Activated naive CD8-positive, alpha-beta T cell treated with anti-CD3 and anti-CD28 coated beads, Interleukin-2, amount 50 U/mL, for 24 hours (primary cell): ENCODE measurements around the gene DRAXIN.

ENCODE experiments used
- ATAC-seq: fragments of 150-1000 bp; cut with Tn5 transposase; one replicate; pipeline ENCODE4 v1.10.0; 2021
- DNase-seq: peaks from one replicate; pipeline ENCODE4 v3.0.0; 2021
- H3K27ac Mint-ChIP-seq: one replicate; pipeline ENCODE4 v1.8.0; 2021; ENCODE audit warnings: mild to moderate bottlenecking, mixed read lengths
- H3K27me3 Mint-ChIP-seq: one replicate; pipeline ENCODE4 v1.8.0; 2021; ENCODE audit warnings: mixed read lengths
- H3K36me3 Mint-ChIP-seq: one replicate; pipeline ENCODE4 v1.8.0; 2021; ENCODE audit warnings: low read depth, mixed read lengths
- H3K4me1 Mint-ChIP-seq: one replicate; pipeline ENCODE4 v1.8.0; 2021; ENCODE audit warnings: mixed read lengths
- H3K4me3 Mint-ChIP-seq: one replicate; pipeline ENCODE4 v1.8.0; 2021; ENCODE audit warnings: mild to moderate bottlenecking, moderate library complexity, mixed read lengths
- H3K9me3 Mint-ChIP-seq: one replicate; pipeline ENCODE4 v1.8.0; 2021; ENCODE audit warnings: mixed read lengths

The DRAXIN gene

DNA sequence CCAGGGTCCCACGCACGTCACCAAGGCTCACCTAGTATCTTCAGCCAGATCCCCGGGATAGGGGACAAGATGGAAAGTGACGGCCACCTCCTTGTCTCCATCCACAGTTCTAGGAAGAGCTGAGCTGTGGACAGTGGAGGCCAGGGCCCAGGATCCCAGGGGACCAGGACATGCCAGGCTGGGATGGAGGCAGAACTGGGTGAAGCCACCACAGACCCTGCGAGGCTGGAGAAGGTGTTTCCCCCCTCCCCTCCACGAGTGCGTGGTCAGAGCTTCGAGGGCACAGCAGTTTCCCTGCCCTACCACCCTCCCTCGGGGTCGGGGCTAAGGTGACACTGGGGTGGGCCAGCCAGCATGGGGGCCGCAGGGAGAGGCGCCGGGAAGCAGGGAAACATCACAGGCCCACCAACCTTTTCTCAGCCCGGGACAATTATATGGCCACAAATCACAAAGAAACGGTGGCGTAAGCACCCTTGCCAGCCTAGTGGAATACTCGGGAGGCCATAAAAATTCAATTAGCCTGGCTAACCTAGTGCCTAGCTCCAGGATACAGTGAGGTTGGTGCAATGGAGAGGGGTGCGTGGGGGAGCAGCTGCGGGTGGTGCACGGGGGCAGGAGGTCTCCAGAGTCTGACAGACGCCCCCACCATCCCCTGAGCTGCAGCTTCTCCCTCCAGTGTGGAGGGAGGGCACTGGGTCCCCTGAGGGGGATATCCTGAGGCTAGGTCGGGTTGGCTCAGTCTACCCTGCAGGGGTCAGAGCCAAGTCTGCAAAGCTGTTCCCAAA, 13.4 kb downstream of the DRAXIN start:
- H3K27ac Mint-ChIP-seq = no peak overlapping the region

DNA sequence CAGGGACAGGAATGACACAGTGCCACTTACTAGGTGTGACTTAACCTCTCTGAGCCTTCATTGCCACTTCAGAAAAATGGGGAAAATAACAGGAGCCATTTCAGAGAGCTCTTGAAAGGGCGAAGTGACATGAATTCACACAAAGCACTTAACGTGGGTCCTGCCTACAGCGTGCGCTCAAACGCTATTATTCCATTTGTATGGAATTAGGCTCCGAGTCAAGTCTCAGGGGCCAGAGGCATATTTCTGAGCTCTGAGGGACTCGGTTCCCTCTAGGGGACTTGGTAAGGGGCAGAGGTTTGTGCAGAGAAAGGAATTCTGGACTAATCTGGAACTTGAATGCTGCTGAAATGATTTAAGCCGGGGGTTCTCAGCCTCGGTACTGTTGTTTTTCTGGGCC, 14.1 kb downstream of the DRAXIN start:
- H3K4me1 Mint-ChIP-seq = no peaks in the 10 kb centered on the region
- H3K4me3 Mint-ChIP-seq = no peak overlapping the region
- ATAC-seq (no peak), DNase-seq (no peak)
- no peak overlapping the region for H3K27ac Mint-ChIP-seq
- peaks cover 9% of the 10 kb centered on the region for H3K27me3 Mint-ChIP-seq
- no peaks in the 10 kb centered on the region for H3K36me3 Mint-ChIP-seq
- no peaks in the 10 kb centered on the region for H3K9me3 Mint-ChIP-seq

More for the DNA sequence above, 13.4 kb downstream of the DRAXIN start:
- Mint-ChIP-seq H3K4me1 (no peaks in the 10 kb centered on the region), H3K4me3 (no peak overlapping the region), H3K36me3 (no peaks in the 10 kb centered on the region), H3K27me3 (peaks cover 9% of the 10 kb centered on the region), H3K9me3 (no peaks in the 10 kb centered on the region)
- DNase-seq (no peak), ATAC-seq (no peak)

DNA sequence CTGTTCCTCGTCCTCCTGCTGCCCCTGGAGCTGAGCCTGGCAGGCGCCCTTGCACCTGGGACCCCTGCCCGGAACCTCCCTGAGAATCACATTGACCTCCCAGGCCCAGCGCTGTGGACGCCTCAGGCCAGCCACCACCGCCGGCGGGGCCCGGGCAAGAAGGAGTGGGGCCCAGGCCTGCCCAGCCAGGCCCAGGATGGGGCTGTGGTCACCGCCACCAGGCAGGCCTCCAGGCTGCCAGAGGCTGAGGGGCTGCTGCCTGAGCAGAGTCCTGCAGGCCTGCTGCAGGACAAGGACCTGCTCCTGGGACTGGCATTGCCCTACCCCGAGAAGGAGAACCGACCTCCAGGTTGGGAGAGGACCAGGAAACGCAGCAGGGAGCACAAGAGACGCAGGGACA, 14.8 kb downstream of the DRAXIN start:
- no peak for DNase-seq
- H3K27ac Mint-ChIP-seq = no peak overlapping the region
- H3K36me3 Mint-ChIP-seq = no peaks in the 10 kb centered on the region
- no peaks in the 10 kb centered on the region for H3K9me3 Mint-ChIP-seq
- no peaks in the 10 kb centered on the region for H3K4me1 Mint-ChIP-seq
- H3K27me3 Mint-ChIP-seq = peaks cover 7% of the 10 kb centered on the region
- ATAC-seq = no peak
- H3K4me3 Mint-ChIP-seq = no peak overlapping the region

DNA sequence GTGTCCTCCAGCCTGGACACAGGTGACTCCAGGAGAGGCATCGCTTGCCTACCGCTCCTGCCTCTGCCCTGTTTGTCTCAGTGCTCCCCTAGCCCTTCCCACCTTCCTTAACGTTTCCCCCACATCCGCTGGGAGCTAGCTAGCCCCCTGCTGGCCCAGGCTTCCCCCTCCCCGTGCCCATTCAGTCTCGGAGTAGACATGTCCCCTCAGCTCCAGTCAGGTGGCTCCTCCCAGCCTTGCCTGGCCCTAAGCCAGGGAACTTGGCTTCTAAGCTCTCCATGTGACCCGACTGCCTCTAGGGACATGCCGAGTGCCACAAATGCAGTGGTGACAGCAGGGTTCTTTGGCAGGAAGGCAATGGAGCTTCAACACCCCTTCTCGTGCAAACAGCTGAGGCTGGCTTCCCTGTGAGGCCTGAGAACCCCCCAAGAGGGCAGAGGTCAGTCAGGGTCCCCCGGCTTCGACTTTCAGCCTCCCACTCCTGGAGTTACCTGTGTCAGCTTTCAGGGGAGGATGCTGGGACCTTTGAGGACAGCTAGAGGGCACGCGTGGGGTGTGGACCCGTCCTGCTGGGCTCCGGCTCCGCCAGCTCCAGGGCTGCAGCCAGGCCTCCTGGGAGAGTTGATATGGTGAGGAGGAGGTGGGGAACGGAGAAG, 16.2 kb downstream of the DRAXIN start:
- no peak overlapping the region for H3K27ac Mint-ChIP-seq
- DNase-seq (no peak), ATAC-seq (no peak)
- no peaks in the 10 kb centered on the region for H3K4me1 Mint-ChIP-seq
- no peak overlapping the region for H3K4me3 Mint-ChIP-seq
- H3K36me3 Mint-ChIP-seq = no peaks in the 10 kb centered on the region
- peaks cover 6% of the 10 kb centered on the region for H3K27me3 Mint-ChIP-seq
- H3K9me3 Mint-ChIP-seq = no peaks in the 10 kb centered on the region

DNA sequence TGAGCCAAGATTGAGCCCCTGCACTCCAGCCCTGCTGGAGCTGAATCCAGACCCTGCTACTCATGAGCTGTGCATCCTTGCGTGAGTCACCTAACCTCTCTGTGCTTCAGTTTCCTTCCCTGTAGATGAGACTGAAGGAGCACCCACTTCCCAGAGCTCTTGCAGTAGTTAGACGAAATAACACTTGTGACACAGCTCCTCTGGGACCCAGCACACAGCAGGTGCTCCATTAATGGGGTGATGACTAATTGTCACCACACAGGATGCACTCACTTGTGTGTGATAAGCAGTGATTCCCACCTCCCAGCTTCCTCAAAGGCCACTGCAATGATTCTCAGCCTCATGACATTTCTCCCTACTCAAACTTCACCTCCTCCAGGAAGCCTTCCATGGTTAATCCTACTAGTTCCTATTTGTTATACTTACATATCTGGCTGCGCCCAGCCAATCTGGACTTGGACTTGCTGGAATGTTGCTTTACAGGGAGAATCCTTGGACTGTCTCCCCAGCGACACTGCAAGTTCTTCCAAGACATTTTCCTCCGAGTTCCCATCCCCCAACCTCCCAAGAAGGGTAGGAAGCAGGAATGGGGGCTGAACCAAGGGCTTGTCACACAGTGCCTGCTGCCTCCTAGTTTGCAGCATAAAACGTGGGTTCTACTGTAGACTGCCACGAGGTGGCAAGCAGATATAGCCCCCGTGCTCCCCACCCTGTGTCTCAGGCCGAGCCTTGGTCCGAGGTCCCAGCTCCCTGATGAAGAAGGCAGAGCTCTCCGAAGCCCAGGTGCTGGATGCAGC, 17.2 kb downstream of the DRAXIN start:
- H3K27ac Mint-ChIP-seq = no peak overlapping the region
- no peaks in the 10 kb centered on the region for H3K9me3 Mint-ChIP-seq
- H3K4me1 Mint-ChIP-seq = no peaks in the 10 kb centered on the region
- peak; percentile 33 for ATAC-seq
- no peak overlapping the region for H3K4me3 Mint-ChIP-seq
- no peak for DNase-seq
- H3K36me3 Mint-ChIP-seq = no peaks in the 10 kb centered on the region
- H3K27me3 Mint-ChIP-seq = peaks cover 2% of the 10 kb centered on the region

DNA sequence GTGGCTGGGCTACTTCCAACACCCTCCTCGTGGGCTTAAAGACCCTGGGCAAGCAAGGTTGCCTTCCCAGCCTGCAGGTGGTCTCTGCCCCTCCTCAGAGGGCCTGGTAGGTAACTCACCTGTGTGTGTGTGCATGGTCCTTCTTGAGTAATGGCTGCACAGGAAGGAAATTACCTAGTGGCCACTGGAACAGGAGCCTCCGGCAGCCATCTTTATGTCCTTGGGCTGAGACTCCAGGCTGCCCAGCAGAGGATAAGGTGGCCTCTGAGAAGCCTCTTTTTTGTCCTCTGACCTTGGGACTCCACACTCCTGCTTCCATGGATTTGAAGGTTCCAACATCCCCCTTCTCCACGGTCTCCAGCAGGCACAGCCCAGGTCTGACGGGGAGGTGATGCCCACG, 20.0 kb downstream of the DRAXIN start:
- no peak overlapping the region for H3K27ac Mint-ChIP-seq
- DNase-seq (no peak), ATAC-seq (no peak)
- peaks cover 2% of the 10 kb centered on the region for H3K27me3 Mint-ChIP-seq
- no peaks in the 10 kb centered on the region for H3K36me3 Mint-ChIP-seq
- no peaks in the 10 kb centered on the region for H3K4me1 Mint-ChIP-seq
- no peak overlapping the region for H3K4me3 Mint-ChIP-seq
- no peaks in the 10 kb centered on the region for H3K9me3 Mint-ChIP-seq

DNA sequence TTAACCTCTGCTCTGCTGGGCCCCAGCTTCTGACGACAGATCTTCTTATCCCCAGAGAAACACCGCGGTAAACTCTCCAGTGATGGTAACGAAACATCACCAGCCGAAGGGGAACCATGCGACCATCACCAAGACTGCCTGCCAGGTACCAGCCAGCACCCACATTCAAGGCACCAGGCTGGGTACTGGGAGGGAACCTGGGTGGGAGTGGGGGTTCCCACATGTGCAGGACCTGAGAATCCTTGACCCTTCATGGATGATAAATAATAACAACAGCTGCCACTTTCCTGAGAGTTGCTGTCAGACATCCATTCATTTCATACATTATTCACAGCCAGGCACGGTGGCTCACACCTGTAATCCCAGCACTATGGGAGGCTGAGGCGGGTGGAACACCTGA, 20.8 kb downstream of the DRAXIN start:
- Mint-ChIP-seq H3K4me3 (no peak overlapping the region), H3K4me1 (no peaks in the 10 kb centered on the region), H3K27ac (no peak overlapping the region), H3K9me3 (no peaks in the 10 kb centered on the region), H3K36me3 (no peaks in the 10 kb centered on the region), H3K27me3 (peaks cover 2% of the 10 kb centered on the region)
- ATAC-seq = no peak
- DNase-seq = no peak

DNA sequence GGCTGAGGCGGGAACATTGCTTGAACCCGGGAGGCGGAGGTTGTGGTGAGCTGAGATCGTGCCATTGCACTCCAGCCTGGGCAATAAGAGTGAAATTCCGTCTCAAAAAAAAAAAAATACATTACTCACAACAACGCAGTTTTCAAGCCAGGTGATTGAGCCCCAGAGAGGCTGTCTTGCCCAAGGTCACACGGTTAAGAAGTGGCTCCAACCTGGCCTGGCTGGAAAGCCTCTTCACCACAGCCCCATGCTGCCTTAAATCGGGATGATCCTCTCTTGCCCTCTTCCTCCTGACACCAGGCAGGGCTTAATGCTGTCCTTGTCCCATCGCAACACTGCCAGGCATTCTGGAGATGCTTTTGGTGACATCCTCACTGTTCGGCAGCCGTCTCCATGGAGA, 21.6 kb downstream of the DRAXIN start:
- H3K4me3 Mint-ChIP-seq = no peak overlapping the region
- H3K4me1 Mint-ChIP-seq = no peaks in the 10 kb centered on the region
- DNase-seq (no peak), ATAC-seq (no peak)
- no peaks in the 10 kb centered on the region for H3K36me3 Mint-ChIP-seq
- no peaks in the 10 kb centered on the region for H3K9me3 Mint-ChIP-seq
- no peak overlapping the region for H3K27ac Mint-ChIP-seq
- H3K27me3 Mint-ChIP-seq = no peaks in the 10 kb centered on the region

DNA sequence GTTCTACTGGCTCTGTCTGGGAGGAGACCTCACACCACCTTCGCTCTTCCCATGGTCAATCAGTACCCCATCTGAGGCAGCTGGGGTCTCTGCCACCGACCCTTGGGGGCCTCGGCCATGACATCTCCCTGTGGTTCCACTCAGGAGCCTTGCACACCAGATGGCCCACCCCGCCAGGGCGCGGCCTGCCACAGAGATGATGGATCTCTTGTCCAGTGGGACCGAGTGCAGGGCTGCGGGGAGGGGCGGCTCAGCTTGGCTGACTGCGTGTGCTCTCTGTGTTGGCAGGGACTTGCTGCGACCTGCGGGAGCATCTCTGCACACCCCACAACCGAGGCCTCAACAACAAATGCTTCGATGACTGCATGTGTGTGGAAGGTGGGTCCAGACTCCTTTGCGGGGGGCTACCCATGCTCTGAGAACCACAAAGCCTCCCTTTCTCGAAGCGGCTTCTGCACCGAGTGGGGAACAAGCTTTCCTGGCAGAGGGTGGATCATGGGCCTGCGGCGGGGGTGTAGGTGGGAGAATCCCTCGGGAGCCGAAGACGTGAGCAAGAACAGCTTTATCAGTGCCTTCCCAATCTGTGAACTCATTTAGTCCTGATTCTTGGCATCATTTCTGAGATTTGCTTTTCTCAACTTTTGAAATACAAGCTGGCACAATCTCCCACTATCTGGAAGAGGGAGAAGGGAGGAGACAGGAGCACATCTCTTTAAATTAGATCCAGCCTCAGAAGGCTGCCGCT, 23.5 kb downstream of the DRAXIN start:
- DNase-seq (no peak), ATAC-seq (no peak)
- Mint-ChIP-seq H3K4me1 (peaks cover 13% of the 10 kb centered on the region), H3K36me3 (no peaks in the 10 kb centered on the region), H3K9me3 (no peaks in the 10 kb centered on the region), H3K27ac (no peak overlapping the region), H3K4me3 (no peak overlapping the region), H3K27me3 (no peaks in the 10 kb centered on the region)

DNA sequence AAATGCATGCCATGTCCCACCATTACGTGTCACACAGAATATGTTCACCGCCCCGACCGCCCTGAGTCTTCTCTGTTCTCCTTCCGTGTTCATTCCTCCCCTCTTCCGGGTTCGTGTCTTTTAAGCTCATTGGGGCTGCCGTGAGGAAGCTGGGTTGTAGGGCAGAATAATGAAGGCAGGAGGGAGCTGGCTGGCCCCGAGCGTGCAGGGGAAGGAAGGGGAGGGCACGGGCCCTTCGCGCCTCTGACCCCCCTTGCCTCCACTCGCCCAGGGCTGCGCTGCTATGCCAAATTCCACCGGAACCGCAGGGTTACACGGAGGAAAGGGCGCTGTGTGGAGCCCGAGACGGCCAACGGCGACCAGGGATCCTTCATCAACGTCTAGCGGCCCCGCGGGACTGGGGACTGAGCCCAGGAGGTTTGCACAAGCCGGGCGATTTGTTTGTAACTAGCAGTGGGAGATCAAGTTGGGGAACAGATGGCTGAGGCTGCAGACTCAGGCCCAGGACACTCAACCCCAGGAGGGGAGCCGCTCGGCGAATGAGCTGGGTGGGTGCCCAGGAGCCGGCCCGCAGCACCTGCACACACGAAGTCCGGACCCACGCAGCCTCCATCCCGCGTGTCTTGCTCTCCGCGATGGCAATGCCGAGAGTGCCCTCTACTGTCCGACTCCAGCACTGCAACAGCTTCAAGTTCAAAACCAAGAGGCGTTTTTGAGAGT, 28.0 kb downstream of the DRAXIN start:
- no peaks in the 10 kb centered on the region for H3K27me3 Mint-ChIP-seq
- H3K9me3 Mint-ChIP-seq = no peaks in the 10 kb centered on the region
- H3K27ac Mint-ChIP-seq = peak overlapping the region; percentile 84
- H3K36me3 Mint-ChIP-seq = no peaks in the 10 kb centered on the region
- DNase-seq = peak; percentile 88
- peak overlapping the region; percentile 75 for H3K4me3 Mint-ChIP-seq
- ATAC-seq = peak; percentile 77
- peaks cover 14% of the 10 kb centered on the region for H3K4me1 Mint-ChIP-seq

DNA sequence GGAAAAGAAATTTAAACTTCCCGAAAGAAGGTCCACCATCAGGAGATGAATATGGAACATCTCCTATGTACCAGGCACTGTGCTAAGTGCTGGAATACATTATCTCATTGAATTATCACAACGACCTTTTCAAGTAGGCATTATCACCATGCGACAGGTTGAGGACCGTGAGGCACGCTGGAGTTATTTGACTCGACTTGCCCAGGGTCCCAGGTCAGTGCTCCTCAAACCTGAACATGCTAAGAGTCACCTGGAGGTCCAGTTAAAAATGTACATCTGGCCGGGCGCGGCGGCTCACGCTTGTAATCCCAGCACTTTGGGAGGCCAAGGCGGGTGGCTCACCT, 28.5 kb downstream of the DRAXIN start:
- H3K4me1 Mint-ChIP-seq = peaks cover 14% of the 10 kb centered on the region
- DNase-seq (no peak), ATAC-seq (no peak)
- H3K36me3 Mint-ChIP-seq = no peaks in the 10 kb centered on the region
- no peak overlapping the region for H3K27ac Mint-ChIP-seq
- no peaks in the 10 kb centered on the region for H3K27me3 Mint-ChIP-seq
- H3K4me3 Mint-ChIP-seq = peak overlapping the region; percentile 75
- H3K9me3 Mint-ChIP-seq = no peaks in the 10 kb centered on the region

DNA sequence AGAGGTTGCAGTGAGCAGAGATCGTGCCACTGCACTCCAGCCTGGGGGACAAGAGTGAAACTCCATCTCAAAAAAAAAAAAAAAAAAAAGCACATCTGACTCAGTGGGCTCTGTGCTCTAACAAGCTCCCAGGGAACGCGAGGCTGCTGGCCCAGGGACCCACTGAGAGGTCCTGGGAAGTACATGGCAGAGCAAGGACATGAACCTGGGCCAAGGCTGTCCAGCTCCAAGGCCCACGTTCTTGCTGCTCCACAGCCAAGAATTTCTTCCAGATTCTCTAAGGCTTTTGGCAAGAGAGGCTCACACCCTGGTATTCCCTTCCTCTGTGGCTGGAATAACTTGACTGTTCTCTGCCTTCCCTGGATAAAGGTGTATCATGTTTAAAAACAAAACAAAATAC, 29.0 kb downstream of the DRAXIN start:
- H3K4me3 Mint-ChIP-seq = no peak overlapping the region
- no peaks in the 10 kb centered on the region for H3K27me3 Mint-ChIP-seq
- no peaks in the 10 kb centered on the region for H3K36me3 Mint-ChIP-seq
- H3K27ac Mint-ChIP-seq = no peak overlapping the region
- DNase-seq (no peak), ATAC-seq (no peak)
- no peaks in the 10 kb centered on the region for H3K9me3 Mint-ChIP-seq
- peaks cover 14% of the 10 kb centered on the region for H3K4me1 Mint-ChIP-seq

DNA sequence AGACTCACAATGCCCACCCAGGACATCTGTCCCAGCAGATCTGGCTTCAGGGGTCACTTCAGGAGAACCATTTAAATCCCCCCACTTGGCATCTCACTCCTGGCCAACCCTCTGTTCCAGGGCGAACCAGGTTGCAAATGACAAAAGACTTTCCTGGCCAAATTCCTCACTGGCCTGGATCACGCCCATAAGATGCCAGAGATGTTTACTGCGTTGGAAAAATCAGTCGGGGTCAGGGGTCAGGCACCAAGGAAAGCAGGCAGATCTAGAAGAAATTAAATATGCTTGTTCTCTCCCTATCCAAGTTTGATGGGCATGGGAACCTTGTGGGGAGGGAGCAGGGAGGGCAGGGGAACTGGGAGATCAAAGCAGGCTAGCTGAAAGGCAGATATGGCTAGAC, 29.8 kb downstream of the DRAXIN start:
- DNase-seq = no peak
- peaks cover 14% of the 10 kb centered on the region for H3K4me1 Mint-ChIP-seq
- no peak overlapping the region for H3K4me3 Mint-ChIP-seq
- no peaks in the 10 kb centered on the region for H3K9me3 Mint-ChIP-seq
- no peaks in the 10 kb centered on the region for H3K27me3 Mint-ChIP-seq
- H3K27ac Mint-ChIP-seq = no peak overlapping the region
- ATAC-seq = no peak
- H3K36me3 Mint-ChIP-seq = no peaks in the 10 kb centered on the region

DNA sequence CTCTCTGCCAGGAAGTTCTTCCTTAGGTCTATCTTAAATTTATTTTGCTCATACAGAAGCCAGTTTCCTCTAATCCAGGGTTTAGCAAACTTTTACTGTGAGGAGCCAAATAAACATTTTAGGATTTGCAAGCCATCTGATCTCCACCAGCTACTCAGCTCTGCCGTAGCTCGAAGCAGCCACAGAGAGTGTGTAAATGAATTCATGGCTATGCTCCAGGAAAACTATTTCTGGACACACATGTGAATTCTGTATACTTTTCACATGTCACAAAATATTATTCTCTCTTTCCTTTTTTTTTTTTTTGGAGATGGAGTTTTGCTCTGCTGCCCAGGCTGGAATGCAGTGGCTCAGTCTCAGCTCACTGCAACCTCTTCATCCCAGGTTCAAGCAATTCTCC, 31.0 kb downstream of the DRAXIN start:
- ATAC-seq (no peak), DNase-seq (no peak)
- H3K36me3 Mint-ChIP-seq = no peaks in the 10 kb centered on the region
- no peak overlapping the region for H3K27ac Mint-ChIP-seq
- no peaks in the 10 kb centered on the region for H3K9me3 Mint-ChIP-seq
- H3K4me1 Mint-ChIP-seq = peaks cover 14% of the 10 kb centered on the region
- no peak overlapping the region for H3K4me3 Mint-ChIP-seq
- H3K27me3 Mint-ChIP-seq = no peaks in the 10 kb centered on the region
